Trophoblast cell (in vitro differentiated cells and primary cell): ENCODE measurements around the gene ITFG1.

Experiments
- DNase-seq, 2 donors: peaks; one replicate each; pipeline ENCODE4 v3.0.0-alpha.2; 2016
- H2AFZ ChIP-seq: 2 replicates; pipeline ENCODE4 v1.6.1; 2013; ENCODE audit warnings: low read length, moderate library complexity, mild to moderate bottlenecking; ENCODE audit not compliant: insufficient read depth, poor library complexity
- H2AK5ac ChIP-seq: 2 replicates; pipeline ENCODE4 v1.6.1; 2013; ENCODE audit warnings: mild to moderate bottlenecking, low read length
- H2BK120ac ChIP-seq: 2 replicates; pipeline ENCODE4 v1.6.1; 2013; ENCODE audit warnings: low read length, mild to moderate bottlenecking, moderate library complexity; ENCODE audit not compliant: insufficient read depth, poor library complexity
- H2BK12ac ChIP-seq: 2 replicates; pipeline ENCODE4 v1.6.1; 2013; ENCODE audit warnings: mild to moderate bottlenecking, low read length, moderate library complexity
- H2BK5ac ChIP-seq: 2 replicates; pipeline ENCODE4 v1.6.1; 2013; ENCODE audit warnings: low read length, low read depth, moderate library complexity, mild to moderate bottlenecking; ENCODE audit not compliant: poor library complexity
- H3K14ac ChIP-seq: 2 replicates; pipeline ENCODE4 v1.6.1; 2013; ENCODE audit warnings: mild to moderate bottlenecking, low read length
- H3K18ac ChIP-seq: 2 replicates; pipeline ENCODE4 v1.6.1; 2013; ENCODE audit warnings: mild to moderate bottlenecking, low read length
- H3K23ac ChIP-seq: 2 replicates; pipeline ENCODE4 v1.6.1; 2013; ENCODE audit warnings: low read length
- H3K27ac ChIP-seq: 2 replicates; pipeline ENCODE4 v1.5.1; 2013; ENCODE audit warnings: low read depth, mild to moderate bottlenecking, inconsistent platforms, low read length, moderate library complexity
- H3K27me3 ChIP-seq: 2 replicates; pipeline ENCODE4 v1.6.1; 2013; ENCODE audit warnings: inconsistent platforms, mild to moderate bottlenecking, low read length, moderate library complexity; ENCODE audit not compliant: insufficient read depth
- H3K36me3 ChIP-seq, 2 experiments: 1 replicate in 1 of 2; 2 replicates in 1 of 2; pipeline ENCODE4 v1.6.1; 2013; ENCODE audit warnings: low read length in 2 of 2, mild to moderate bottlenecking in 2 of 2, moderate library complexity in 1 of 2; ENCODE audit not compliant: insufficient read depth in 2 of 2, control insufficient read depth in 1 of 2
- H3K4ac ChIP-seq: 2 replicates; pipeline ENCODE4 v1.6.1; 2013; ENCODE audit warnings: low read depth, mild to moderate bottlenecking, low read length, moderate library complexity
- H3K4me1 ChIP-seq, 2 experiments: 1 replicate in 1 of 2; 2 replicates in 1 of 2; pipeline ENCODE4 v1.6.1; 2013; ENCODE audit warnings: low read length in 2 of 2, mild to moderate bottlenecking in 2 of 2, moderate library complexity in 1 of 2; ENCODE audit not compliant: insufficient read depth in 2 of 2, control insufficient read depth in 1 of 2
- H3K4me2 ChIP-seq: 2 replicates; pipeline ENCODE4 v1.6.1; 2013; ENCODE audit warnings: inconsistent platforms, mild to moderate bottlenecking, low read length, moderate library complexity
- H3K4me3 ChIP-seq: 2 replicates; pipeline ENCODE4 v1.5.1; 2013; ENCODE audit warnings: mild to moderate bottlenecking, low read depth, low read length, inconsistent platforms
- H3K79me1 ChIP-seq: one replicate; pipeline ENCODE4 v1.6.1; 2013; ENCODE audit warnings: low read length
- H3K79me2 ChIP-seq: 2 replicates; pipeline ENCODE4 v1.6.1; 2013; ENCODE audit warnings: low read length, mild to moderate bottlenecking; ENCODE audit not compliant: control insufficient read depth, insufficient read depth, poor library complexity
- H3K9ac ChIP-seq: 2 replicates; pipeline ENCODE4 v1.6.1; 2013; ENCODE audit warnings: mild to moderate bottlenecking, low read length
- H3K9me3 ChIP-seq: 2 replicates; pipeline ENCODE4 v1.6.1; 2013; ENCODE audit warnings: low read depth, mild to moderate bottlenecking, control low read depth, inconsistent platforms, low read length; ENCODE audit not compliant: insufficient read depth
- H4K12ac ChIP-seq: 2 replicates; pipeline ENCODE4 v1.6.1; 2013; ENCODE audit warnings: low read depth, mild to moderate bottlenecking, low read length, moderate library complexity
- H4K8ac ChIP-seq: 2 replicates; pipeline ENCODE4 v1.6.1; 2013; ENCODE audit warnings: low read depth, mild to moderate bottlenecking, low read length, moderate library complexity
- H4K91ac ChIP-seq: one replicate; pipeline ENCODE4 v1.6.1; 2013; ENCODE audit warnings: low read depth, mild to moderate bottlenecking, low read length, moderate library complexity
- WGBS: extraction: QIAGEN DNeasy Blood & Tissue Kit; methylation state at CpG from one replicate; pipeline ENCODE4 v1.1.7; 2013; ENCODE audit warnings: missing lambda C conversion rate; ENCODE audit not compliant: insufficient read length, insufficient coverage; ENCODE audit errors: extremely low coverage; 5-methylcytosine and 5-hydroxymethylcytosine counted together

The ITFG1 gene

GRCh38 chr16:47424846-47425245 lies 36.0 kb downstream of the ITFG1 start:
- Histone ChIP-seq H4K91ac (no peak overlapping the region), H4K12ac (no peak overlapping the region)

GRCh38 chr16:47416869-47417268 lies 44.0 kb downstream of the ITFG1 start:
- Histone ChIP-seq H3K4me1 (no peaks in the 10 kb centered on the region), H3K14ac (no peak overlapping the region), H4K12ac (no peak overlapping the region), H4K91ac (no peak overlapping the region), H2BK12ac (no peak overlapping the region), H3K79me2 (no peaks in the 10 kb centered on the region), H3K36me3 (peaks cover 0 to 2% of the 10 kb centered on the region in 2 experiments), H3K23ac (no peak overlapping the region), H4K8ac (no peak overlapping the region), H3K9me3 (no peaks in the 10 kb centered on the region), H2AFZ (no peak overlapping the region), H3K27me3 (no peaks in the 10 kb centered on the region), H3K18ac (no peak overlapping the region), H3K79me1 (no peaks in the 10 kb centered on the region), H3K27ac (no peak overlapping the region), H3K9ac (no peak overlapping the region), H2BK5ac (no peak overlapping the region), H3K4ac (no peak overlapping the region), H2AK5ac (no peak overlapping the region), H3K4me2 (no peak overlapping the region), H3K4me3 (no peak overlapping the region), H2BK120ac (no peak overlapping the region)
- no CpG with 5 or more reads among the region's 1 CpG for WGBS
- no peak for DNase-seq

More at GRCh38 chr16:47424846-47425245, 36.0 kb downstream of the ITFG1 start:
- H3K27me3 ChIP-seq = no peaks in the 10 kb centered on the region
- no peak overlapping the region for H3K14ac ChIP-seq
- H3K9ac ChIP-seq = no peak overlapping the region
- H3K4ac ChIP-seq = no peak overlapping the region
- no peaks in the 10 kb centered on the region for H3K4me1 ChIP-seq
- H3K79me2 ChIP-seq = no peaks in the 10 kb centered on the region
- peaks cover 9 to 10% of the 10 kb centered on the region in 2 experiments for H3K36me3 ChIP-seq
- H2AK5ac ChIP-seq = no peak overlapping the region
- H2BK120ac ChIP-seq = no peak overlapping the region
- no peak overlapping the region for H3K23ac ChIP-seq
- no peaks in the 10 kb centered on the region for H3K79me1 ChIP-seq
- H3K18ac ChIP-seq = no peak overlapping the region
- no peak overlapping the region for H2BK12ac ChIP-seq
- no peak for DNase-seq
- no peak overlapping the region for H3K27ac ChIP-seq
- no peak overlapping the region for H2AFZ ChIP-seq
- H2BK5ac ChIP-seq = no peak overlapping the region
- H3K4me2 ChIP-seq = no peak overlapping the region
- H3K4me3 ChIP-seq = no peak overlapping the region
- H4K8ac ChIP-seq = no peak overlapping the region
- WGBS = no CpG with 5 or more reads among the region's 13 CpGs
- H3K9me3 ChIP-seq = no peaks in the 10 kb centered on the region

GRCh38 chr16:47413041-47413440 lies 47.8 kb downstream of the ITFG1 start:
- Histone ChIP-seq H3K18ac (no peak overlapping the region), H2AFZ (no peak overlapping the region), H3K36me3 (peaks cover 0 to 2% of the 10 kb centered on the region in 2 experiments), H3K4me1 (no peaks in the 10 kb centered on the region), H3K9ac (no peak overlapping the region), H2BK12ac (no peak overlapping the region), H3K23ac (no peak overlapping the region), H4K8ac (no peak overlapping the region), H3K9me3 (no peaks in the 10 kb centered on the region), H3K27ac (no peak overlapping the region), H3K4me2 (no peak overlapping the region), H3K14ac (no peak overlapping the region), H2BK120ac (no peak overlapping the region), H2BK5ac (no peak overlapping the region), H3K4ac (no peak overlapping the region), H4K12ac (no peak overlapping the region), H3K27me3 (no peaks in the 10 kb centered on the region), H3K4me3 (no peak overlapping the region), H3K79me2 (no peaks in the 10 kb centered on the region), H4K91ac (no peak overlapping the region), H2AK5ac (no peak overlapping the region), H3K79me1 (no peaks in the 10 kb centered on the region)
- no CpG with 5 or more reads among the region's 1 CpG for WGBS
- no peak for DNase-seq

GRCh38 chr16:47408491-47408890 lies 52.4 kb downstream of the ITFG1 start:
- no CpG with 5 or more reads among the region's 3 CpGs for WGBS
- Histone ChIP-seq H3K9ac (no peak overlapping the region), H4K8ac (no peak overlapping the region), H3K18ac (no peak overlapping the region), H3K4ac (no peak overlapping the region), H2AK5ac (no peak overlapping the region), H3K9me3 (no peaks in the 10 kb centered on the region), H3K23ac (no peak overlapping the region), H3K79me1 (no peaks in the 10 kb centered on the region), H4K91ac (no peak overlapping the region), H3K4me1 (no peaks in the 10 kb centered on the region), H3K27ac (no peak overlapping the region), H4K12ac (no peak overlapping the region), H3K27me3 (no peaks in the 10 kb centered on the region), H2BK12ac (no peak overlapping the region), H3K4me2 (no peak overlapping the region), H2AFZ (no peak overlapping the region), H3K4me3 (no peak overlapping the region), H2BK120ac (no peak overlapping the region), H2BK5ac (no peak overlapping the region), H3K14ac (no peak overlapping the region), H3K36me3 (peaks cover 0 to 2% of the 10 kb centered on the region in 2 experiments), H3K79me2 (no peaks in the 10 kb centered on the region)
- DNase-seq = no peak
